ENCODE measurements around the gene TMPRSS15.

The TMPRSS15 gene

DNA sequence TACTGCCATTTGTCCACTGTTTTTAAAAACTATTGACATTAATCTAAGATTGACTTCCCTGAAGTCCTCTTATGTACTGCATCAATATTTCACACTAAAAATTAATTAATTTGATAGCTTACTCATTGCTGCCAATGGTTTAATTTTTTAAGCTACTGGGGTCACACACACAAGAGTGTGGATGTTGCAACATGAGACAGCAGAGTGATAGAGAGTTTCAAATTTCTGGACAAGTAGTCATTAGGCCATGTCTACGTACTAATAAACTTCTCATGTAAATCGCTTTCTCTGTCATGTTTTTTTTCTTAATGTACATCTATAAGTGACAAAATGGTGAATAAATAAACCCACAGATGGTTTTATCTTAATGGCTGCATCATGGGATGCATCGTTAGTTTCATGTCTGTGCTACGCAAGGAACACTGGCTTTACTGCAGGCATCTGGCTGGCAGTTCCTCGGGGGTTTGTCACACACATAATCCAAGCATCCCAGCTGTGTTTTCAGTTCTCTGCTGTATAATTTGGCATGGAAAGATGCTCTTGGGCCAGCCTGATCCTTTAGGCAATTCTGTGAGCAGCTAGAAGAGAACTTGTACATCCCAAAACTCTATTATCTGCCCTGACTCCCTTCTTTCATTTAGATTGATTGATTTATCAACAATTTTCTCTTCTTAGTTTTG lies 175.4 kb downstream of the TMPRSS15 start:
- TF ChIP-seq, protein P1, sequence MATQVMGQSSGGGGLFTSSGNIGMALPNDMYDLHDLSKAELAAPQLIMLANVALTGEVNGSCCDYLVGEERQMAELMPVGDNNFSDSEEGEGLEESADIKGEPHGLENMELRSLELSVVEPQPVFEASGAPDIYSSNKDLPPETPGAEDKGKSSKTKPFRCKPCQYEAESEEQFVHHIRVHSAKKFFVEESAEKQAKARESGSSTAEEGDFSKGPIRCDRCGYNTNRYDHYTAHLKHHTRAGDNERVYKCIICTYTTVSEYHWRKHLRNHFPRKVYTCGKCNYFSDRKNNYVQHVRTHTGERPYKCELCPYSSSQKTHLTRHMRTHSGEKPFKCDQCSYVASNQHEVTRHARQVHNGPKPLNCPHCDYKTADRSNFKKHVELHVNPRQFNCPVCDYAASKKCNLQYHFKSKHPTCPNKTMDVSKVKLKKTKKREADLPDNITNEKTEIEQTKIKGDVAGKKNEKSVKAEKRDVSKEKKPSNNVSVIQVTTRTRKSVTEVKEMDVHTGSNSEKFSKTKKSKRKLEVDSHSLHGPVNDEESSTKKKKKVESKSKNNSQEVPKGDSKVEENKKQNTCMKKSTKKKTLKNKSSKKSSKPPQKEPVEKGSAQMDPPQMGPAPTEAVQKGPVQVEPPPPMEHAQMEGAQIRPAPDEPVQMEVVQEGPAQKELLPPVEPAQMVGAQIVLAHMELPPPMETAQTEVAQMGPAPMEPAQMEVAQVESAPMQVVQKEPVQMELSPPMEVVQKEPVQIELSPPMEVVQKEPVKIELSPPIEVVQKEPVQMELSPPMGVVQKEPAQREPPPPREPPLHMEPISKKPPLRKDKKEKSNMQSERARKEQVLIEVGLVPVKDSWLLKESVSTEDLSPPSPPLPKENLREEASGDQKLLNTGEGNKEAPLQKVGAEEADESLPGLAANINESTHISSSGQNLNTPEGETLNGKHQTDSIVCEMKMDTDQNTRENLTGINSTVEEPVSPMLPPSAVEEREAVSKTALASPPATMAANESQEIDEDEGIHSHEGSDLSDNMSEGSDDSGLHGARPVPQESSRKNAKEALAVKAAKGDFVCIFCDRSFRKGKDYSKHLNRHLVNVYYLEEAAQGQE (IDR thresholded peaks at IDR 0.05; ENCODE audit: insufficient read depth in 1 of 2, low read depth in 2 of 2, low read length in 2 of 2), result no peak
- TF ChIP-seq TAF1 (IDR thresholded peaks at IDR 0.05; ENCODE audit: borderline replicate concordance, insufficient read depth, low read length), result no peak
- TF ChIP-seq SIN3A (IDR thresholded peaks at IDR 0.05; ENCODE audit: borderline replicate concordance, insufficient read depth, low read length), result no peak
- no peak for TF ChIP-seq FOXP2 (optimal IDR thresholded peaks at IDR 0.05; ENCODE audit: borderline replicate concordance, extremely low read depth, extremely low read length, insufficient read depth)
- TF ChIP-seq POLR2AphosphoS5 (IDR thresholded peaks at IDR 0.05; ENCODE audit: low read depth, low read length), result no peak

DNA sequence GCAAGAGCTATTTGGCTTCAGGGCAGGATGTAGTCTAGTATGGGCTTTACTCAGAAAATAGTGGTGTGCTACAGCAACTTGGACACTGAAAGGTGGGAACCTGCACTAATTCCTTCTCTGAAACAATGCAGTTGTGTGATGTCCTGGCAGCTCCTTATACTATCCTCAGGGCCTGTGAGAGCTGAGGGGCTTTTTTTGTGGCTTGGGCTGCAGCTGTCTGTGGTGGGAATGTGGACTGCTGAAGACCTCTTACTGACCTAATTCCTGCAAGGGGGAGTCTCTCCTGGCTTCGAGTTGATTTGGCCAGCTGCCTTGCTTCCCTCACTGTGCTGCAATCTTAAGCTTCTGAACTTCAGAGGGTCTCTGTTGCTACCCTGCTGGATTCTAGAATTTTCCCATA lies 181.2 kb downstream of the TMPRSS15 start:
- TF ChIP-seq SIN3A (IDR thresholded peaks at IDR 0.05; ENCODE audit: borderline replicate concordance, insufficient read depth, low read length) (no peak), FOXP2 (optimal IDR thresholded peaks at IDR 0.05; ENCODE audit: borderline replicate concordance, extremely low read depth, extremely low read length, insufficient read depth) (no peak), TAF1 (IDR thresholded peaks at IDR 0.05; ENCODE audit: borderline replicate concordance, insufficient read depth, low read length) (no peak), POLR2AphosphoS5 (IDR thresholded peaks at IDR 0.05; ENCODE audit: low read depth, low read length) (no peak)
- TF ChIP-seq, protein P1 (IDR thresholded peaks at IDR 0.05; ENCODE audit: insufficient read depth in 1 of 2, low read depth in 2 of 2, low read length in 2 of 2), result no peak

DNA sequence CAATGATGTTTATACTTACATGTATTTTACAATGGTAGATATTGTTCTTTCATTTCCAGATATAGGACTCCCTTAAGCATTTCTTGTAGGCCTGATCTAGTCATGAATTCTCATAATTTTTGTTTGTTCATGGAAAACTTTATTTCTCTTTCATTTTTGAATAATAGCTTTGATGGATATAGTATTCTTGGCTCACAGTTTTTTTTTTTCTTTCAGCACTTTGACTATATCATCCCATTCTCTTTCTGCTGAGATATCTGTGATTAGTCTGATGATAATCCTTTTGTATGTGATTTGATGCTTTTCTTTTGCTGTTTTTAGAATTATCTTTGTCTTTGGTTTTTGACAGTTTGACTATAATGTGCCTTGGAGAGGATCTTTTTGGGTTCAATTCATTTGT lies 183.1 kb downstream of the TMPRSS15 start:
- TF ChIP-seq SIN3A (IDR thresholded peaks at IDR 0.05; ENCODE audit: borderline replicate concordance, insufficient read depth, low read length) (no peak), FOXP2 (optimal IDR thresholded peaks at IDR 0.05; ENCODE audit: borderline replicate concordance, extremely low read depth, extremely low read length, insufficient read depth) (no peak), TAF1 (IDR thresholded peaks at IDR 0.05; ENCODE audit: borderline replicate concordance, insufficient read depth, low read length) (no peak), POLR2AphosphoS5 (IDR thresholded peaks at IDR 0.05; ENCODE audit: low read depth, low read length) (no peak)
- TF ChIP-seq, protein P1 (IDR thresholded peaks at IDR 0.05; ENCODE audit: insufficient read depth in 1 of 2, low read depth in 2 of 2, low read length in 2 of 2), result no peak

Measured in PFSK-1 (cell line).